SU-DHL-6 (cell line): ENCODE results near the gene TNS1.

Experiments used
- H2AFZ ChIP-seq: fragments of 200-600 bp; sonication (generic); 2 replicates; pipeline ENCODE4 v1.6.1; 2014; ENCODE audit warnings: low read depth, mild to moderate bottlenecking, moderate library complexity, mixed read lengths, antibody characterized with exemption, low read length; ENCODE audit not compliant: severe bottlenecking
- H3F3A ChIP-seq: fragments of 200-600 bp; shearing (Covaris generic); 2 replicates; pipeline ENCODE4 v1.6.0; 2016; ENCODE audit warnings: antibody characterized with exemption, mild to moderate bottlenecking; ENCODE audit not compliant: insufficient read depth
- H3K27ac ChIP-seq: fragments of 200-600 bp; sonication (generic); 2 replicates; pipeline ENCODE4 v1.5.1; 2016; ENCODE audit warnings: low read depth, mild to moderate bottlenecking, low read length, moderate library complexity, mixed read lengths
- H3K27me3 ChIP-seq: fragments of 200-600 bp; sonication (generic), shearing (Covaris generic); 2 replicates; pipeline ENCODE4 v1.6.0; 2014; ENCODE audit warnings: mild to moderate bottlenecking, low read length
- H3K36me3 ChIP-seq: fragments of 200-600 bp; sonication (generic); 2 replicates; pipeline ENCODE4 v1.6.1; 2014; ENCODE audit warnings: mild to moderate bottlenecking, low read length, mixed read lengths
- H3K4me2 ChIP-seq: fragments of 300-600, 200-600 bp; shearing (Covaris generic), sonication (generic); 2 replicates; pipeline ENCODE4 v1.6.0; 2014; ENCODE audit warnings: low read length, low read depth, mild to moderate bottlenecking; ENCODE audit not compliant: poor library complexity, severe bottlenecking
- H3K4me3 ChIP-seq: fragments of 200-600 bp; sonication (generic); 2 replicates; pipeline ENCODE4 v1.5.1; 2014; ENCODE audit warnings: antibody characterized with exemption, low read length, mild to moderate bottlenecking, mixed read lengths; ENCODE audit not compliant: insufficient read depth, poor library complexity, severe bottlenecking
- H3K79me2 ChIP-seq: fragments of 200-600 bp; sonication (generic); 2 replicates; pipeline ENCODE4 v1.6.1; 2014; ENCODE audit warnings: mild to moderate bottlenecking, low read length, moderate library complexity; ENCODE audit not compliant: insufficient read depth
- H3K9ac ChIP-seq: fragments of 200-600 bp; sonication (generic); 2 replicates; pipeline ENCODE4 v1.7.0; 2014; ENCODE audit warnings: mild to moderate bottlenecking, low read length
- H3K9me2 ChIP-seq: fragments of 200-600 bp; sonication (generic); replicated peaks from 2 replicates; pipeline ENCODE4 v1.6.1; 2014; ENCODE audit warnings: low read length; ENCODE audit not compliant: insufficient read depth
- H3K9me3 ChIP-seq: fragments of 200-600 bp; sonication (generic); 2 replicates; pipeline ENCODE4 v1.6.1; 2014; ENCODE audit warnings: low read length, mixed read lengths; ENCODE audit not compliant: insufficient read depth
- H4K20me1 ChIP-seq: fragments of 200-600 bp; sonication (generic); 2 replicates; pipeline ENCODE4 v1.6.1; 2014; ENCODE audit warnings: low read depth, mild to moderate bottlenecking, antibody characterized with exemption, low read length, moderate library complexity, mixed read lengths
- EZH2phosphoT487 ChIP-seq: fragments of 200-600 bp; sonication (generic), shearing (Covaris generic); conservative IDR thresholded peaks from 2 replicates; pipeline ENCODE4 v1.6.1; 2018; ENCODE audit warnings: mild to moderate bottlenecking, antibody characterized with exemption, low read length, moderate library complexity, mixed read lengths
- TF ChIP-seq, protein P1 (sequence below): fragments of 200-600 bp; sonication (generic); IDR thresholded peaks from one replicate; pipeline ENCODE4 v1.5.1; 2017; ENCODE audit warnings: antibody characterized with exemption, mild to moderate bottlenecking, low read length, moderate library complexity; ENCODE audit not compliant: insufficient read depth, poor library complexity, severe bottlenecking

TNS1 gene

GRCh38 chr2:217794133-217794986 is 208.4 kb downstream of the TNS1 start:
- Histone ChIP-seq H2AFZ (no peak overlapping the region), H3K27ac (no peak overlapping the region), H3K4me2 (no peak overlapping the region), H3K79me2 (no peaks in the 10 kb centered on the region), H3K36me3 (no peaks in the 10 kb centered on the region), H3K27me3 (no peaks in the 10 kb centered on the region), H3K9me2 (no peaks in the 10 kb centered on the region), H3K4me3 (no peak overlapping the region), H3F3A (no peaks in the 10 kb centered on the region), H4K20me1 (no peaks in the 10 kb centered on the region), H3K9ac (no peak overlapping the region), H3K9me3 (no peaks in the 10 kb centered on the region)
- TF ChIP-seq, protein P1, sequence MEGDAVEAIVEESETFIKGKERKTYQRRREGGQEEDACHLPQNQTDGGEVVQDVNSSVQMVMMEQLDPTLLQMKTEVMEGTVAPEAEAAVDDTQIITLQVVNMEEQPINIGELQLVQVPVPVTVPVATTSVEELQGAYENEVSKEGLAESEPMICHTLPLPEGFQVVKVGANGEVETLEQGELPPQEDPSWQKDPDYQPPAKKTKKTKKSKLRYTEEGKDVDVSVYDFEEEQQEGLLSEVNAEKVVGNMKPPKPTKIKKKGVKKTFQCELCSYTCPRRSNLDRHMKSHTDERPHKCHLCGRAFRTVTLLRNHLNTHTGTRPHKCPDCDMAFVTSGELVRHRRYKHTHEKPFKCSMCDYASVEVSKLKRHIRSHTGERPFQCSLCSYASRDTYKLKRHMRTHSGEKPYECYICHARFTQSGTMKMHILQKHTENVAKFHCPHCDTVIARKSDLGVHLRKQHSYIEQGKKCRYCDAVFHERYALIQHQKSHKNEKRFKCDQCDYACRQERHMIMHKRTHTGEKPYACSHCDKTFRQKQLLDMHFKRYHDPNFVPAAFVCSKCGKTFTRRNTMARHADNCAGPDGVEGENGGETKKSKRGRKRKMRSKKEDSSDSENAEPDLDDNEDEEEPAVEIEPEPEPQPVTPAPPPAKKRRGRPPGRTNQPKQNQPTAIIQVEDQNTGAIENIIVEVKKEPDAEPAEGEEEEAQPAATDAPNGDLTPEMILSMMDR = no peak
- TF ChIP-seq EZH2phosphoT487 = no peak

DNA sequence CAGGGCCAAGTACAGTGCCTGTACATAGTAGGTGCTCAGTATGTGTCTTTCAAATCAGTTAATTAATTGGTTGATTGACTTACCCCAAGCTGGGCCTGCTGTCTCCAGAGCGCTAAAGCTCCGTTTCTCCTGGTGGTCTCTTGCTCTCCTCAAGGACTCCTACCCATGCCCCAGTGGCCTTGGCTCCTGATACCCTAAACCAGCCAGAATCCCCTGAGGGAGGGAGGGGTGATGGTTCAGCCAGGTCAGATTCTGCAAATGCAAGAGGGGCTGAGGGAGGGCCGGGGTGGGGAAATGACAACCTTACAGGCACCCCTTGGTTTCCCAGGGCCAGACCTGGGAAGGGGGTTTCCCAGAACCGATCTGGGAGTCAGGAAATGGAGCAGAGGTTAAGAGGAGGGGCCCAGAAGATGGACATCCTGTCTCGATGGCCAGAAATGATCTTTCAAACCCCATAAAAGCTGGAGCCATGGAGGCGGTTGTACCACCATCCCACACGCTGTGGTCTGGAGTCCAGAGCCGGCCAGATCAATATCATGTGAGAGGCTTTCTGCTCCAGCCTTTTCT is 209.1 kb downstream of the TNS1 start:
- H3K27me3 ChIP-seq = no peaks in the 10 kb centered on the region
- H3K36me3 ChIP-seq = no peaks in the 10 kb centered on the region
- no peaks in the 10 kb centered on the region for H3K79me2 ChIP-seq
- H3K9ac ChIP-seq = no peak overlapping the region
- no peaks in the 10 kb centered on the region for H4K20me1 ChIP-seq
- H3K9me3 ChIP-seq = no peaks in the 10 kb centered on the region
- no peak overlapping the region for H3K4me3 ChIP-seq
- no peak overlapping the region for H2AFZ ChIP-seq
- no peak overlapping the region for H3K27ac ChIP-seq
- H3K9me2 ChIP-seq = no peaks in the 10 kb centered on the region
- no peaks in the 10 kb centered on the region for H3F3A ChIP-seq
- TF ChIP-seq, protein P1 = no peak
- TF ChIP-seq EZH2phosphoT487 = no peak
- no peak overlapping the region for H3K4me2 ChIP-seq

DNA sequence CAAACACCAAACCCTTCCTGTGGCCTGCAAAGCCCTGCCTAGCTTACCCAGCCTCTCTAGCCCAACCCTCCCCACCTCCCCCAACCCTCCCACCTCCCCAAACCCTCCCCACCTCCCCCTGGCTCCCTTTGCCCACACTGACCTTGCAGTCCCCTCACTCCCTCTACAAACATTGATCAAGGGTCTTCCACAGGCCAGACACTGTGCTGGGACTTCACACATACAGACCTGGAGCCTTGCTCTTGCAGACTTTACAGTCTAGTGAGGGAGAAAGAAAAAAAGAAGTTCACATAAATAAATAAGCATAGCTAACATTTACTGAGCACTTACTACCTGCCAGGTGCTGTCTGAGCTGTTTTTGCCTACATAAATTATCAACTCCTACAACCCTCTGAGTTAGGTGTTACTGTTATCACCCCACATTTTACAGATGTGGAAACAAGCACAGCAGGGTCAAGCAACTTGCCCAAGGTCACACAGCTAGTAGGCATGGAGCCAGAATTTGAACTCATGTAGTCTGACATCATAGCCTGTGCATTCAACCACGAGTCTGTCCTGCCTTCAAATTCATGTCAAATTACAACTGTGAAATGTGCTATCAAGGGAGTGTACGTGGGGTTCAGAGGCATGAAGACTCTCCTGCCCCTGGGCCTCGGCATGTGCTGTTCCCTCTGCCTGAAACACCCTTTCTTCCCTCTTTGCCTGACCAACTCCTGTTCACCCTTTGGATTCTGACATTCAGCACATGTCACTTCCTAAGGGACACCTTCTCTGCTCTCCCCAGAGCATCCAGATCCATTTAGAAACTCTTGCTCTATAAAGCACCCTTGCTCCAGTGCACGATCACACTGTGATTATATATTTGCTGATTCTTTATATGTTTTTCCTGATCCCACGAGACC is 209.9 kb downstream of the TNS1 start:
- no peaks in the 10 kb centered on the region for H4K20me1 ChIP-seq
- H3F3A ChIP-seq = no peaks in the 10 kb centered on the region
- H3K9me3 ChIP-seq = no peaks in the 10 kb centered on the region
- no peak overlapping the region for H2AFZ ChIP-seq
- H3K79me2 ChIP-seq = no peaks in the 10 kb centered on the region
- H3K27me3 ChIP-seq = no peaks in the 10 kb centered on the region
- no peak overlapping the region for H3K9ac ChIP-seq
- H3K27ac ChIP-seq = no peak overlapping the region
- TF ChIP-seq EZH2phosphoT487 = no peak
- TF ChIP-seq, protein P1 = no peak
- H3K36me3 ChIP-seq = no peaks in the 10 kb centered on the region
- no peak overlapping the region for H3K4me3 ChIP-seq
- no peaks in the 10 kb centered on the region for H3K9me2 ChIP-seq
- H3K4me2 ChIP-seq = no peak overlapping the region
